GM21447 (cell line): ENCODE measurements around the gene DOCK7.

Experiments used
- ATAC-seq: cut with Tn5 transposase; IDR thresholded peaks from one replicate; pipeline ENCODE4 v1.9.1; 2021; ENCODE audit not compliant: unreplicated experiment

Gene DOCK7

DNA sequence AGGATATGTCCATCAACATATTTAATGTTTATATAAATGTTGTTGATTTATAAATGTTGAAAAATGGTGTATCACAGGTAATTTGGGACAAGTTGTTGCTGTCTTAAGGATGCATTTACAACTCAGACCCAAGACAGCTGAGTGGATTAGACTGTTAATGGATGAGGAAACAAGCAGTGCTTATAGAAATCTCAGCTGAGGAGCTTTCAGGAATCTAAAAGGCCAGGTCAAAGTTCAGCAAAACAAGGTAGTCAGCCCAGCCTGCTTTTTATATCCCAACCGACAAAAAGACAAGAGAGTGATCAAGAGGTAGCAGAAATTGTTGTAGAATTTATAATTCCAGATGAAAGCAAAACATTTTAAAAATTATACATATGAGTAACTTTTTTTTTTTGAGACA is 268.0 kb downstream of the DOCK7 start:
- ATAC-seq: no peak

DNA sequence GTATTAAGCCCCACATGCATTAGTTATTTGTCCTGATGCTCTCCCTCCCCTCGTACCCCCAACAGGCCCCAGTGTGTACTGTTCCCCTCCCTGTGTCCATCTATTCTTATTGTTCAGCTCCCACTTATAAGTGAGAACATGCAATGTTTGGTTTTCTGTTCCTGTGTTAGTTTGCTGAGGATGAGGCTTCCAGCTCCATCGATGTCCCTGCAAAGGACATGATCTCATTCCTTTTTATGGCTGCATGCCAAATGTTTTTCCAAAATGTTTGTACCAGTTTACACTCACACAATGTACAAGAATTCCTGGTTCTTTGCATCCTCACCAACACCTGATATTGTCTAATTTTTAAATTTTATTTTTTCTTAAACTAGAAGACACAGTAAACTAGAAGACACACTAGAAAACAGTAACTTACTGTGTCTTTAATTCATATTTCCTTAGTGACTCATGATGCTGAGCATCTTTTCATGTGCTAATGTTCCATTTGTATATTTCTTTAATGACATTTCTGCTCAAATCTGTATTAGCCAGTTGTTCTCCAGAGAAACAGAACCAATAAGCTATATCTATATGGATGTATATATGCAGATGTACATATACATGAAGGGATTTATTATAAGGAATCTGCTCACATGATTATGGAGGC is 270.7 kb downstream of the DOCK7 start:
- ATAC-seq: no peak

DNA sequence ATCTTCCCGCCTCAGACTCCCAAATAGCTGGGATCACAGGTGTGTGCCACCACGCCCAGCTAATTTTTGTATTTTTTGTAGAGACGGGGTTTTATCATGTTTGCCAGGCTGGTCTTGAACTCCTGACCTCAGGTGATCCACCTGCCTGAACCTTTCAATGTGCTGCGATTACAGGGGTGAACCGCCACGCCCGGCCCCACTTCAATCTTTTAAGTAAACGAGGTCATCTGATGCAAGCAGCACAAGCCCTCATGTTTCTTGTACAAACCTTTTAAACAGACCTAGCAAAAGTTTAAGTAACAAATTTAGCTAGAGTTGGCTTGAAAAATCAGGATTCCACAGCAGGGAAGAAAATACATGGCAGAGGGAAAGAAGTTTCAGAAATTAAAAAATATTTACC is 272.5 kb downstream of the DOCK7 start:
- no peak for ATAC-seq

DNA sequence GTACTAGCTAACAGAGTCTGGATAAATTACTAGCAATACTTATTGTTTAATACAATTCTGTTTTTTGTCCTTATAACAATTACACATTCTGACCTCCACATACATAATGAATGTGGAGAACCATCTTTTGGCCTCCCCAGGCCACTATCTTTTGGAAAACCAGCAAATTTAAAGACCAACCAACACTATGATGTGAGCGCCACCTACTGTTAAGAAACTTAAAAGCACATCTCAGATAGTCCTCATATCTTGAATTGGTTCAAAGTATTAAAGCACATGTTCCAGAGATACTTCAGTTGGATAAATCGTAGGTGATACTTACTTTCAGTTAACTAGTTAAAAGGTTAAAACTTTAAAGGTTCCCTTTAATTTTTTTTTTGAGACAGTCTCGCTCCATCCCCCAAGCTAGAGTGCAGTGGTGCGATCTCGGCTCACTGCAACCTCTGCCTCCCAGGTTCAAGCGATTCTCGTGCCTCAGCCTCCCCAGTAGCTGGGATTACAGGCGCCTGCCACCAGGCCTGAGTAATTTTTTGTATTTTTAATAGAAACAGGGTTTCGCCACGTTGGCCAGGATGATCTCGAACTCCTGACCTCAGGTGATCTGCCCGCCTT is 280.7 kb downstream of the DOCK7 start:
- ATAC-seq: no peak

DNA sequence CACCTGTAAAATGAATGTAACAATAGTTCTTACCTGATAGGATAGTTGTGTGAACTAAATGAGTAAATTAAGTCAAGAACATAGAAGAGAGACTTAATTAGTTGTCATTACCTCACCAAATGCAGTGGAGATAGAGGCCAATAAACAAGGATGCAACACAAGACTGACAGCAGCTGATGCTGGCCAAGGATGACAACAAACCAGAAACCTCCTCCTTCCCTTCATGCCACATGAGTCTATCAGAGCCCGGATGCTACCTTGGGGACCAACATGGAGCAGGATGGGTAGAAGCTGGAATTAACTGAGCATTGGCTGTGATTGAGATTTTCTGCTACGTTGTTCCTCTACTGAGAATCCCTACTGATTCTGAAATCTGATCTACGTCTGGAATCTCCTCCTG is 281.6 kb downstream of the DOCK7 start:
- no peak for ATAC-seq

DNA sequence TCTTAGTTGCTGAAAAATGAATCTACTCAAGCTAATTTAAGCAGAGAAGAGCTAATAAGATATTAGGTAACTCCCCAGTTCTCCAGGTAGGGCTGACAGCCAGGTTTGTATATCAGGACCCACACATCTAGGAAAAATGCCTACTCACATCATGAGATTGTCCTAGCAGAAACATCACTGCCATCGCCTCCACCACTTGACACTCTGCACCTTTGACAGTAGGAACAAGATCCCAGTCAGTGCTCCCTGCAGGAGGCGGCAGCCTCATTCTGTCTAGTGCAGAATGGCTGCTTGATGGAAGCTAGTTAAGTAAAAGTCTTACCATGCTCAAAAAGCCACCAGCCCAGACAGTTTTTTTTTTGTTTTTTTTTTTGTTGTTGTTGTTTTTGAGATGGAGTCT is 282.9 kb downstream of the DOCK7 start:
- ATAC-seq: no peak
